Fibroblast of pulmonary artery (primary cell): Measurements from ENCODE around the gene LCN2.

Source experiments
- DNase-seq: peaks from one replicate; pipeline ENCODE4 v3.0.0-alpha.2; 2010; ENCODE audit warnings: low read depth
- H3K4me3 ChIP-seq: replicated peaks from 2 replicates; pipeline ENCODE4 v1.5.1; 2011; ENCODE audit warnings: low read depth, mild to moderate bottlenecking, control low read depth, low read length, moderate library complexity
- CTCF ChIP-seq: IDR thresholded peaks from 2 replicates; pipeline ENCODE4 v1.5.1; 2011; ENCODE audit warnings: mild to moderate bottlenecking, control low read depth, low read length, inconsistent platforms; ENCODE audit errors: missing control alignments

LCN2 gene

GRCh38 chr9:128193469-128194096 is 44.3 kb downstream of the LCN2 start:
- no peak for TF ChIP-seq CTCF
- no peak for DNase-seq
- no peak overlapping the region for H3K4me3 ChIP-seq

GRCh38 chr9:128201441-128202369 is 52.5 kb downstream of the LCN2 start:
- no peak for DNase-seq
- no peak for TF ChIP-seq CTCF
- H3K4me3 ChIP-seq: no peak overlapping the region

- H3K4me3 ChIP-seq: no peak overlapping the region
- no peak for DNase-seq
- TF ChIP-seq CTCF: no peak
Measured at GRCh38 chr9:128202648-128203023, 53.4 kb downstream of the LCN2 start.
